Measurements from ENCODE around the gene C12orf76. TPM values are rescaled to one million over a fixed set of nuclear protein-coding genes. Genes with fewer than 3 reads are reported as not detected.

Gene C12orf76
- total RNA-seq, 1 experiment from 2014 or later = 9.7 TPM

- Histone ChIP-seq H3K4ac (ENCODE audit: low read depth, low read length) (no peak overlapping the region), H3K79me2 (ENCODE audit: insufficient read depth, low read length) (no peaks in the 10 kb centered on the region), H3K23me2 (ENCODE audit: insufficient read length, low read depth, low read length, poor library complexity, severe bottlenecking) (no peaks in the 10 kb centered on the region), H3K9ac (ENCODE audit: extremely low read depth, insufficient read length, low read length) (no peak overlapping the region), H2BK15ac (ENCODE audit: low read depth, low read length) (no peak overlapping the region), H3K27ac (ENCODE audit: insufficient read length, low read depth, low read length) (no peak overlapping the region), H2AK5ac (ENCODE audit: insufficient read length, low read length) (no peak overlapping the region), H3K79me1 (ENCODE audit: insufficient read depth, low read depth, low read length, poor library complexity, severe bottlenecking) (no peaks in the 10 kb centered on the region), H4K91ac (ENCODE audit: insufficient read length, low read depth, low read length) (no peak overlapping the region), H4K20me1 (ENCODE audit: control insufficient read depth, insufficient read depth, insufficient read length) (no peaks in the 10 kb centered on the region), H3K27me3 (ENCODE audit: insufficient read depth, low read length) (no peaks in the 10 kb centered on the region), H2BK5ac (ENCODE audit: insufficient read length, low read length) (no peak overlapping the region), H2BK20ac (ENCODE audit: low read depth, low read length, poor library complexity, severe bottlenecking) (no peak overlapping the region), H2BK12ac (ENCODE audit: insufficient read length, low read depth, low read length) (no peak overlapping the region), H3K56ac (ENCODE audit: insufficient read length, low read depth, low read length) (no peak overlapping the region), H4K8ac (replicated peaks; ENCODE audit: insufficient read length, low read depth, low read length) (no peak overlapping the region), H3K14ac (ENCODE audit: insufficient read depth, low read length) (no peak overlapping the region), H3K9me3 (ENCODE audit: control insufficient read depth, low read depth, low read length) (no peaks in the 10 kb centered on the region), H3K18ac (ENCODE audit: insufficient read length, low read depth, low read length) (no peak overlapping the region), H2AFZ (ENCODE audit: low read length) (no peak overlapping the region), H4K5ac (ENCODE audit: insufficient read length, low read depth, low read length) (no peak overlapping the region), H3K4me1 (ENCODE audit: insufficient read depth, low read length) (no peaks in the 10 kb centered on the region; the same call in 1 of the 2 replicates), H3T11ph (ENCODE audit: low read length) (no peak overlapping the region), H2BK120ac (ENCODE audit: low read depth, low read length, poor library complexity, severe bottlenecking) (no peak overlapping the region), H3K4me2 (ENCODE audit: insufficient read depth, insufficient read length, low read length) (no peak overlapping the region), H3K23ac (ENCODE audit: insufficient read length, low read depth, low read length) (no peak overlapping the region)
- peak overlapping the region in 1 of 3 experiments; percentile 2; a peak in 1 of 7 replicates for H3K27ac Mint-ChIP-seq
- no peaks in the 10 kb centered on the region for H3K9me3 Mint-ChIP-seq
- peaks cover 4 to 8% of the 10 kb centered on the region in 2 experiments for H3K4me1 Mint-ChIP-seq
- TF ChIP-seq CTCF (conservative IDR thresholded peaks at IDR 0.05) = no peak
- WGBS (ENCODE audit: extremely low coverage, insufficient read length, low lambda C conversion rate) = no CpG with 5 or more reads among the region's 2 CpGs
- no peak overlapping the region for H3K4me3 Mint-ChIP-seq
- no peak for DNase-seq
- H3K27me3 Mint-ChIP-seq (ENCODE audit: low read depth) = no peaks in the 10 kb centered on the region; the same call in 1 of the 2 replicates
- no peaks in the 10 kb centered on the region; a peak in 1 of 7 replicates for H3K36me3 Mint-ChIP-seq (ENCODE audit: insufficient read depth in 1 of 3, low read depth in 3 of 3)
Measured at GRCh38 chr12:110059651-110060000, 11.3 kb upstream of the C12orf76 start.

Measured in H9 (cell line).